NCI-H1436 treated with DMSO at 0.1 percent for 48 hours (cell line): ENCODE results near the gene ZNF532.

Experiments
- DNase-seq: peaks from one replicate; lab custom pipeline; 2025; lab: John Stamatoyannopoulos, UW

ZNF532 gene

DNA sequence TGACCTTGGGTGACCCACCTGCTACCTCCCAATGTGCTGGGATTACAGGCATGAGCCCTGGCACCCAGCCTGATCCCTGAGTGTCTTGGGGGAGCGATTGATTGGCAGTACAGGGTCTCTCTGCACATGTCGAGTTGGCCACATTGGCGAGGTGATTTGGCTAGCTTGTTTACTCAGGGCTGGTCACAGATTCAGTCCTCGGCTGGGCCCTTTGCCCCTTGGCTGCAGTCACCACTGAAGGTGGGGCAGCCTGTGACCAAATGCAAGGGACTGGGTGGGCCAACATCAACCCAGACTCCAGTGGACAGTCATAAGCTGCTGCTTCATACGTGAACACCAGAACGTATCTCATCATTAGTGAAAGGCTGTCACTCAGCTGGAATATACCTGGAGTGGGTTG is 114.9 kb downstream of the ZNF532 start:
- no peak for DNase-seq

DNA sequence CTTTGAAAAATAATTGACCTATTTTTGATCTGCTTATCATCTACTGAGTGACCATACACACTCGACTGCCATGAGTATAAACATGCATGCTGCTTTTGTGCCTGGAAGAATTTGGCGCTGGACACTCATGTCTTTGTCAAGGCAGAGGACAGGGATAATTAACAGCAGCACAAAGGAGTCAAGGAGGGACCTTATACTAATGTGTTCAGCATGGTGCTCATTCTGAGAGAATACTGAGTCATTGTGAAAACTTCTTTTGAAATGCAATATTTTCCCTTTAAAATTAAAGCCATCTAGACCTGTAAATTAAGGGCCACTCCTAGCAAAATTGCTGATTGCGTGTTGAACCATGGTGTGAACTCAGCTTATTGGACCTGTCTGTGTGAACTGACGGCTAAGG is 116.3 kb downstream of the ZNF532 start:
- DNase-seq = no peak

DNA sequence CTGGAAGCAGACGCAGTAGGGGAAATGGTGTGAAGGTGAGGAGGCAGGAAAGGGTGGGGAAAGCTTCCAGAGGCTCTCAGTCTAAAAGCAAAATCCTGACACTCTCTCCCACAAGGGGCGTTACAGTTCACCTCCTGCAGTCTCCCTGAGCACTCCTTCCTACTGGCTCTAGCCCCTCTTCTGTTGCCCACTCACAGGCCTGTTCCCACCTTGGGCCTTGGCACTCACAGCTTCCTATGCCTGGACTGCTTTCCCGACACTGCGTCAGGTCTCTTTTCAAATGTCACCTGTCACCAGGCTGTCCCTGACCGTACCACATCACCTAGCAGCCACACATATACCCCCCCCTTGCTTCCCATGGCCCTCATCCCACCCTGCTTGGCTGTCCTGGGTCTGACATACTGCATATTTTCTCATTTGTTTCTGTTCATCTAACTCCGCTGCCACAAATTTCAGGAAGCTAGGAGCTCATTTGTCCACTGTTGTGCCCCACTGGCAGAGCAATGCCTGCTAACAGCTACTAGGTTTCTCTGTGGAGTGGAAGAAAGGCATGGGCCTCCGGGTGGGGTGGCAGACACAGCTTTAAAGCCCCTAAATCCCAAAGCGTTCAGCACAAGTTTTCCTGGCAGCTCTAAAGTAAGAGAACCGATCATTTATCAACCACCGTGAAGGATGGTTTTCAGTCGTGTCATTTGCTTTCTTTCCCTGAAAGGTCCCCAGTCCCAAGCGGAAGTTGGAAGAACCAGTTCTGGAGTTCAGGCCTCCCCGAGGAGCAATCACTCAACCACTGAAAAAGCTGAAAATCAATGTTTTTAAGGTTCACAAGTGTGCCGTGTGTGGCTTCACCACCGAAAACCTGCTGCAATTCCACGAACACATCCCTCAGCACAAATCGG is 118.8 kb downstream of the ZNF532 start:
- DNase-seq = no peak

DNA sequence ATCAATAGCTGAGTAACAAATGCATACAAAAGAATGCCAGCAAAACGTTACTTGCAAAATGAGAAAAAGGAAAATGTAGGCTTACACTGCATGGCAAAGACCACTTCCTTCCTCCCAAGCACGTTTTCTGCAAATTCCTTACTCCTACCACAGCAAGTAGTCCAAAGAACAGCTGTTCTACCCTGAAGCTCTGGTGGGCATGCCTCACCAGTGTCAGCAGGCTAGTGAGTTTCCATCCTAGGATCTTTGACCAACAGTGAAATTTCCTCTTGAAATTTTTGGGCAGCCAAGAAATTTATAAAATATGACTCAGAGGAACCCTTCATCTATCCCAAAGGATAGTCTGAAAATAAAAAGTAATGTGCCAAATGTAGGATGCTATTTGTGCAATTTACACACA is 123.9 kb downstream of the ZNF532 start:
- no peak for DNase-seq

DNA sequence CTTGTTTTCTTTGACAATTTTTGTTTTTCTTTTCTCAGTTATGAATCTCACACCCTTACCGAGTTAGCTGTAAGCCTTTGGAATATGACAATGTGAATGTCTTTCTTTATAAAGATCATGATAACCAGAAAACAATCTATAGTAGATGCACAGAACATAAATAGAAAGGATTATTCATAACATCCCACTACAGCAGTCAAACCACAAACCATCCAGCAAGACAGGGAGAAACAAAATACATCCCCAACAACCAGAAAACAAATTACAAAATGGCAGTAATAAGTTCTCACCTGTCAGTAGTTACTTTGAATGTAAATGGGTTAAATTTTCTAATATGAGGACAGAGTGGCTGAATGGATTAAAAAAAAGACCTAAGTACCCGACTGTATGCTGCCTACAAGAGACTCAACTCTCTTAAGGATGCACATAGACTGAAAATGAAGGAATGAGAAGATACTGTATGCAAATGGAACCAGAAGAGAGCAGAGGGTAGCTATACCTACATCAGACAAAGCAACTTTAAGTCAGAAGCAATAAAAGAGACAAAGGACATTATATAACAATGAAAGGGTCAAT is 124.6 kb downstream of the ZNF532 start:
- DNase-seq = no peak

DNA sequence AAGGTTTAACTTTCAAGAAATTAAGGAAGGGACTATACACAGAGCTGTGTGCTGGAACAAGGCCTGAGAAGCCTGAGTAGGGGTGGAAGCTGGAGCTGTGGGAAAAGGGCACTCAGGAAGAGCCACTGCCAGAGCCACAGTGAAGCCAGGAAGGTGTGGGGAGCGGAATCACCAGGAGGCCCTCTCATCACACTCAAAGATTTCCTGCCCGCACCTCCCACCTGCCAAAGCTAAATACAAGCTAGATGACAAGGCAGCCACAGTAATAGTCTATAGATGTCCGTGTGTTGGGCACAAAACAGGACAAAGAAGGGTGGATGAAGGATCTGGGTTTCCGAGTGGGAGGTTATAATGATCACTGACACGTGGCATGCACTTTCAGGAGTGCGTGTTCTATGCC is 126.0 kb downstream of the ZNF532 start:
- DNase-seq = no peak

DNA sequence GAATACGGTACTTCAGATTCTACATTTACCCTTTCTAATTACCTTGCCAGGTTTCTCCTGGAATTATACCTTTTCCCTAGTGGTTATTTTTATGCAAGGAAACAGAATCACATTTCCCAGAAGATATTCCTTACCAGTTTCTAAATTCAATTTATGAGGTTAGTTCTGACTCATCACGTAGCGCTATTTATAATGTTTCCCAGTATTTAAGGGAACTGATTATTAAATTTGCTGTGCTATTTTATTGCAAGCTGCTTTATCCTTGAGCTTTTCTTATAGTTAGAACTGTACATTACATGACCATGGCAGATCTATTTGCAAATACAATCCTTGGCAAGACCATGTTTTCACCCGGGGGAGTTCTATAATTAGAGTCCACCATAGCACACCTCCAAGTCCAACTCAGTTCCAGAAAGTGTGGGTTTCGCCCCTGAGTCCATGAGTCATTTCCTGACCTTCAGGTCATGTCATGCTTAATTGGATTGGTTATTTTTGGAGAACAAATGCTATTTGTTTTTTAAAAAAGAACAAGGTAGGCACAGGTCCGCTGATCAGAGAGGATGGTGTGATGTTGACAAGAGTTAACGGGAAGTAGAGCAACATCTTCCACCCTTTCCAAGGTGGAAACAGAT is 126.6 kb downstream of the ZNF532 start:
- DNase-seq = no peak

DNA sequence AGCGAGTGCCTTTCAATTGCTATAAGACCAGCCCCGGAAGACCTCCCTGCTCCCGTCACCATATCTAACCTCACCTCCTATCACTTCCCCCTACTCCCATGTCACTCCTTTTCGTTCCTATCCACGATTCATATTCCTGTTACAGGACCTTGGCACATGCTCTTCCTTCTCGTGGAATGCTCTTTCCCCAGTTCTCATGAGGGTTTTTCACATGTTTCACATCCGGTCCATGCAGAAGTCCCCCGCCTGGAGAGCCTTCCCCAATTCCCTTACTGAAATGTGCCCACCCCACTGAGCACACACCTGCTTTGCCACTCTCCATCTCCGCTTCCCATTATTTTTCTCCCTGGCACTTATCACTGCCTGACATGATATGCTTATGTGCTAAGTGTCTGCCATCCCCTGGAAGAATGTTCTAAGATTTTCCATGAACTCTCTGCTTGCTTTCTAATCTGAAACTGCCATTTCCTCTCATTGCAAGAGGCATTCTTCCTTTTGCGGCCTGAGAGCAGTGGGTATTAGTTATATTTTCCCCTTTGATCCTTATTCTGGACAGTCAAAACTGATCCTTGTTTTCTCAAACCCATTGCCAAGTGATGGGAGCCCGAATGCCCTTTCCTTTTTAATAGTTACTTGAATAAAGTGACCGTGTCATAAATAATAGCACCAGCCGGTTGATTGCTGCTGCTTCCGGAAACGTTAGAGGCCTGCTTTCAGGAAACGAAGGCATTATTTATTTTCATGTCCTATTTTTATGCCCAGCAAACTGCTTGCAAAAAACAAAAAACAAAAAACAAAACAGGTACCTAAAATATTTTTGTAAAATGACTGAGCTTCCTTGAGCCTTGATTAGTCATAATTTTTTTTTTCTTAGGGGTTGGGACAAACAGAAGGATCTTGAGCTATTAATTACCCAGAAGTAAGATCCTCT is 127.9 kb downstream of the ZNF532 start:
- no peak for DNase-seq

DNA sequence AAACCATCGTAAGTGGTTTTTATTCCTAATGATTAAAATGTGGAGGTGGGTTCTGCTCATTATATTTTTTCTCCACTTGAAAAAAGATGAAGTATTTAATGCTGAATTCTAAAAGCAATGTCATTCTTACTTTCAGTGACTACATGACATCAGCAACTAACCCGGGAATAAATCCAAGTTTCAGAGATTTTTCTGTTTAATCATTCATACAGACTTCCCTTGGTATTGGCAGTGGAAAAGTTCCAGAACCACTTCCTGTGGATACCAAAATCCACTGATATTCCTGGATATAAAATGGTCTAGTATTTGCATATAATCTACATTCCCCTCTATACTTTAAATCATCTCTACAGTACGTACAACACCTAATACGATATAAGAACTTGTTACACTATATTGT is 128.6 kb downstream of the ZNF532 start:
- DNase-seq = no peak

DNA sequence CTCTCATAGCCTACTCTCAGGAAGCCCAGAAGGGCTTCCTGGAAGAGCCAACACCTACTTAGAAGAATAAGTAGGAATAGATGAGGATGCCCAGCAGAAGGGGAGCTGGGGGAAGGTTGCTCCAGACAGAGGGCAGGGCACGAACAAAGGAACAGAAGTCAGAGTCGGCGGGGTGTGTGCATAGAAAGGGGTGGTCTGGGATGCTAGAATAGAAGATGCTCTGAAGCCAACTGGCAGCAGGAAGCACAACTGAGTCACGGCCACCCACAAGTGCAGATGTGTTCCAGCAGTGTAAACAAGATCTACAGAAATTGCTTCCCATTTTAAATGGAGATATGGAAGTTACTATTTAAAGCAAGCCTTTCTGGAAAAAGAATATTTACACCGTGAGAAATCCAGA is 131.0 kb downstream of the ZNF532 start:
- DNase-seq = no peak

DNA sequence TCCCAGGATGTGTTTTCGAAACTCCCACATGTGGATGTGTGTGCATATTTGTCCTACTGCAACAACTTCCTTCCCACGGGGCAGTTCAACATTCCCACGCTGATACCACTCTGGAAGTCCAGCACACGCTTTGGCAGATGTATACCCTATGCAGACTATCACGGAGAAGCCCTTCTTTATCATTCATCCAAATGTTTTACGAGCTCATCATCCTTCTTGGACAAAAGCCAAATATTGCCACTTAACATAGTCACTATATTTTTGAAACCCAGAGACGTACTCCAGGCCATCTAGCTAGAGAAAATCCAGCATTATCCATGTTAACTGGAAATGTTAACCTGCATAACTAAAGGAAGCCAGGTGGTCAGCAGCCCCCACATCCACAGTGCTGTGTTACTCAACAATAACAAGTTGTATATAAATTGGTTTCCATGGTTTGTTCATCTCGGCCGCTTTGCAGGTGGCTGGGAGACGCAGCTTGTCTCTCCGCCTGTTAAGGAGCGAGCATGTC is 131.5 kb downstream of the ZNF532 start:
- no peak for DNase-seq

DNA sequence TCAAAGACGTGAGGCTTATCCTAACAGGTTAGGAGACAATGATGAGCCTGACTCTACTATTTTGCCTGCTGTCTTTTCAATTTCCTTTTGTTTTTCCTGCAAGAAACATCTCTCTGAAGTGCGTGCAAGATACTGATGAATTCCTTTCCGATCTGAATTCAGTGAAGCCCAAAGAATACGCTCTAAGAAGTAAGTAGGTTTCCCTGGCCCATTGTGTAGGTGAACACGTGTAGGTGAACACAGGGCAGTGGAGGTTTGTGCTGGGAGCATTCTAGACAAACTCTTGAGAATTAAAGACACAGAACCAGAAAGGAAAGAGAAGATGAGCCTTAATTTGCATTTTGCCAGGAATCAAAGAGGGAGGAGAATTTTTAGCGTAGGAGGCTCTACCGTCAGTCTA is 132.0 kb downstream of the ZNF532 start:
- no peak for DNase-seq

DNA sequence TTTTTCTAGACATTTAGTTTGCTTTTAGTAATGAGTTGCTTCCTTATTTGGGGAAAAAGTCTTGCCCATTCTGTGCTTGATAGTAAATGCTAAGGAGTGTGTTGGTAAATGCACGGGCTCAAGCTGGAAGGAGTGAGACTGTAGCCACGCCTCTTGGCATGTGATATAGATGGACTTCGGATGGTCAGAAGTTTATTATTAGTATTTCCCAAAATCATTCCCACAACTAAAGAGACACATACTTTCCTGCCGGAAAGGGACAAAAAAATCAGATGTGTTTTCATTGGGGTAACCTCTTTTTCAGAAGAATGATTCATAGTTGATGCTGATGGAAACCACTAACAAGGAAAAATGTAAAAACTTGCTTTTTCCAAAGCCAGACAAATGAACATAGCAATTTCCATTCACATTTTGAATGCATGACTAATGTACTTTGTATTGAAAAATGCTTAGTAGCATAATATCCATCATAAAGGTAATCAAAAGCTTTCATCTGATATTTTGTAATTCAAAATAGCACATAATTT is 133.2 kb downstream of the ZNF532 start:
- DNase-seq = no peak

DNA sequence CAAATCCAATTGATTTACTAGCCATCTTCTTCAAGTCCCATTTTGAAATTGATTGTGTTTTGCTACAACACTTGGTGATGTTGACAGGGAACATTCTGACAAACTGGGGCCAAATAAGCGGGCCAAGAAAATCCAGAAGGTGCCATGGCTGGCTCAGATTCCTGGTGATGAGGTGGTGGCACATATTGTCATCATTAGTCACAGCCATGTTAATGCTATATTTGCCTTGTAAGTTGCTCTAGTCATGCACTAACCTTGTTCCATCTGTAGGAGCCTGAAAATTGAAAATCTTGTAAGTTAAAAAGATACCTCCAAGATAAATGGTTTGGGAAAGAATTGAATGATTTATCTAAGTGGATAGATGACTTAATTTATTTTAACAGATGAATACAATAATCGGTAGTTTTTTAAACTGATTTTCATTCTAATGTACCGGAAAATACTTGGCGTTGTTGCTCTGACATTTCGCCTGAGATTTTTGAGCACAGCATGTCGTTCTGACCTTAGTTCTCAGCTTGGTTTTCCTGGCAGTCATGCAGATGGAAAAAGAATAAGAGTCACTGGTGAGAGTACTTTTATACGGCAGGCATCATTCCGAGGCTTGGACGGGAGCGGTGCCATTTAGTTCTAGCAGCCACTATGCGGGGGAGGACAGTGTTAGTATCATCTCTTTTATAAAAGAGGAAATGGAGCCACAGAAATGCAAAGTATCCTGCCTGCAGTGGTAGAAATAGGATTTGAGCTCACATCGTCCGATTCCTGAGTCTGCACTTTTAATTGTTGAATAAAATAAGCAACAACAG is 133.9 kb downstream of the ZNF532 start:
- no peak for DNase-seq

DNA sequence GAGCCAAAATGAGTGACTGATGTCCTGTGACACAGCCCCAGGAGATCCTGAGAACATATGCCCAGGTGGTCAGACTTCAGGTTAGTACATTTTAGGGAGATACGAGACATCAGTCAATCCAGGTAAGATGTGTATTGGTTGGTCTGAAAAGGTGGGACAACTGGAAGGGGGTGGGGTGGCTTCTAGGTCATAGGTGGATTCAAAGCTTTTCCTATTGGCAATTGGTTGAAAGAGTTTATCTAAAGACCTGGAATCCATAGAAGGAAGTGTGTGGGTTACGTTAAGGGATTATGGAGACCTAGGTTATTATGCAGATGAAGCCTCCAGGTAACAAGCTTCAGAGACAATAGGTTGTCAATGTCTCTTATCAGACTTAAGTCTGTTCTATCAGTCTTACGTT is 136.5 kb downstream of the ZNF532 start:
- DNase-seq = no peak

DNA sequence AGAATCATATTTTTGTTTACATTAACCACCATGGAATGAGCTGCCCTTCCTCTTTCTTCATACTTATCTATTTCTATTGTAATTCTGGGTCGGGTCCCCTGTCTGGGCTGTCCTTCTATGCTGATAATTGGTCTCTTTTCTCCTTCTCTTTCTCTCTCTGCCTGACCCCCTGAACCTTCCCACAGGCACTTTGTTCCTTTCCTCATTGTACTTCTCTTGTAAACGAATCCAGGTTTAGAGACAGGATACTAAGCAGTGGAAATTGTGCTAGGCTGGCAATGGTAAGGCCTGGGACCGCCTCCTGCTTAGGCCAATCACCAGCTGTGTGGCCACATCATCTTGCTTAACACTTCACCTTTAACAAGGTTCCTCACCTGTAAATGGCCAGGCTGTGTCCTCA is 137.0 kb downstream of the ZNF532 start:
- no peak for DNase-seq

DNA sequence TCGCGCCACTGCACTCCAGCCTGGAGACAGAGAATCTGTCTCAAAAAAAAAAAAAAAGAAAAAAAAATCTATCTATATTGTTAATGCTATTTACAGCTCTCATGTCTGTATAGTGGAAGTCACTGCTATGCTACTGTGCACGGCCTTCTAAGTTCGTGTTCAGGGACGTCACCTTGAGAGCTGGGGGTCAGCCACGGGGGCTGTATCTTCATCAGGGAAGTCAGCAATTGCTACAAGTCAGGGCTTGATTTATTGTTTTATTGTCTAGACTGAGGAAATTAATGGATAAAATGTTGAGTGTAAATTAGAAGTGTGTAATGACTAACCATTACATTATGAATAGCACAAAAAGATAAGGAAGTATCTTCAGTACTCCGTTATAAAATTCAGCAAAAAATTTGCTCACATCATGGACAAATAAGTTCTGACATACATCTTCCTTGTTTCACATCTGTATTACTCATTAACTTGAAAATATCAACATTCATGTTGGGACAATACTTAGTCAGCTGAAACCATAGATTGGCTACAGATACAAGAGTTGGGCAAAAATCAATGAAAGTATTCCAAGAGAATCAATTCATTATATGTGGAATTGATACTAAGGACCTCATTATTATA is 138.4 kb downstream of the ZNF532 start:
- DNase-seq = no peak

DNA sequence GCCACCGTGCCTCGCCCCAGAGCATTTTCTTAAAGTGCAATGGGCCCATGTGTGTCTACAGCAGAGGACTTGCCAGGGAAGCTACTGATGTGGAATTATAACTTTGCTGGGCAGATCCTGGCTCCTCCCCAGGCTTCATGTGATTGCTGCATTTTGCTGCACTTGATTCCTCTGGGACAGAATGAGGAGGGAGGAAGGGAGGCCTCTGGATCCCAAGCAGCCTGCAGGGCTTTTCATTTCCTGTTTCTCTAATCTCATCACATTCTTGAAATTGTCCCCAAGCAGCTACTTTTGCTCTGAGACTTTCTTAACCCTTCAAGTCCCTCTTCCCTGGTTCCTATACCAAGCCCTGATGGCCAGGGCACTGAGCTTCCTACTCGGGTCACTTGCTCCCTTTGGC is 140.6 kb downstream of the ZNF532 start:
- DNase-seq = no peak

DNA sequence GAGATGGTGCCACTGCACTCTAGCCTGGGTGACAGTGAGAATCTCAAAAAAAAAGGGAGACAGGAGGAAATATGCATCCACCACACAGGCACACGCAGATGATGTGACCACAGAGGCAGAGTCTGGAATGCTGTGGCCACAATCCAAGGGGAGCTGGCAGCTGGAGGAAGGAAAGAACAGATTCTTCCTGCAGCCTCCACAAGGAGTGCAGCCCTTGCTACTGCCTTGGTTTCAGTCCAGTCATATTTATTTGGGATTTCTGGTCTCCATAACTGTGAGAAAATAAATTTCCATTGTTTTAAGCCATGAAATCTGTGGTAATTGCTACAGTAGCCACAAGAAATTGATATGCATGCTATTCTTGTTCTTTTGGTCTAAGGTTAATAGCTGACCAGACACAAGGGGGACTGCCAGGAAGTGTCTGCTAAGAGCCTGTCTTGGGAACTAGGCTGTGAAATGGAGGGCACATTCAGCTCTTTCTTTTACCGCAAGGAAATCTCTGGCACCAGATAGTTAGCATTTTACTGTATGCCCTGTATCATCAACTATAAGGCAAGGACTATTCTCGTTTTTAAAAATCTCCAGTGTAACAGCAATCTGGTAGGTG is 141.9 kb downstream of the ZNF532 start:
- no peak for DNase-seq
